K562 (cell line): ENCODE measurements around the gene SLC34A1. TPM values are rescaled to one million over a fixed set of nuclear protein-coding genes. Genes with fewer than 3 reads are reported as not detected.

Experiments
- E2F1 ChIP-seq: sonication (generic); formaldehyde crosslinking; IDR thresholded peaks from 2 replicates; pipeline ENCODE4 v1.8.1; 2023; ENCODE audit warnings: mild to moderate bottlenecking, missing genetic modification reagents, moderate library complexity
- HDAC1 ChIP-seq, 2 experiments: fragments of 450-650 bp; IDR thresholded peaks; 2 replicates each; pipeline ENCODE4 v1.6.1; 2016 to 2017; ENCODE audit warnings: inconsistent platforms in 1 of 2, mild to moderate bottlenecking in 1 of 2, moderate library complexity in 1 of 2
- HDAC6 ChIP-seq: IDR thresholded peaks from 2 replicates; pipeline ENCODE4 v1.6.1; 2012; ENCODE audit warnings: low read depth, mild to moderate bottlenecking, control low read depth, inconsistent platforms, low read length, moderate library complexity
- HOMEZ ChIP-seq: fragments of 250-450 bp; sonication (Bioruptor Pico); IDR thresholded peaks from 2 replicates; pipeline ENCODE4 v1.4.0; 2020; ENCODE audit warnings: mild to moderate bottlenecking, moderate library complexity
- IRF2 ChIP-seq: sonication (generic); formaldehyde crosslinking; IDR thresholded peaks from 2 replicates; pipeline ENCODE4 v1.8.1; 2022; ENCODE audit warnings: mild to moderate bottlenecking, missing genetic modification reagents
- RBM22 ChIP-seq: fragments of 200-400 bp; formaldehyde crosslinking; IDR thresholded peaks from 2 replicates; pipeline ENCODE4 v1.6.1; 2018; ENCODE audit warnings: low read length, low read depth; ENCODE audit not compliant: poor library complexity, severe bottlenecking
- RNF2 ChIP-seq: sonication (generic); IDR thresholded peaks from 2 replicates; pipeline ENCODE4 v1.6.1; 2016
- RREB1 ChIP-seq: fragments of 250-450 bp; sonication (Bioruptor Pico); IDR thresholded peaks from 2 replicates; pipeline ENCODE4 v1.4.0; 2020
- RUNX1 ChIP-seq: sonication (generic); IDR thresholded peaks from 2 replicates; pipeline ENCODE4 v1.6.1; 2016; ENCODE audit warnings: antibody characterized with exemption, low read depth
- ZBTB26 ChIP-seq: fragments of 450-650 bp; formaldehyde crosslinking; IDR thresholded peaks from 2 replicates; pipeline ENCODE4 v1.4.0; 2022; ENCODE audit warnings: missing genetic modification characterization
- ZNF197 ChIP-seq: fragments of 200-800 bp; sonication (Bioruptor generic); IDR thresholded peaks from 2 replicates; pipeline ENCODE4 v1.6.1; 2016; ENCODE audit warnings: low read depth, missing genetic modification characterization, missing compliant biosample characterization
- ZNF445 ChIP-seq: fragments of 250-450 bp; sonication (Bioruptor Pico); IDR thresholded peaks from 2 replicates; pipeline ENCODE4 v1.4.0; 2020; ENCODE audit warnings: low read depth, mild to moderate bottlenecking, moderate library complexity
- polyA plus RNA-seq, 8 experiments: library from polyadenylated mRNA; depleted of rRNA in 4 of 8; stranded (reverse) in 5 of 8; unstranded in 3 of 8; fragments of >200 nt; fragmentation: Nextera tagmentation in 2 of 8; fragmentation: Illumina TruSeq in 1 of 8; extraction: Ambion mirVana in 2 of 8; extraction: Trizol in 1 of 8; gene quantifications; 2 replicates each; pipeline versions ENCODE4 v1.2.1 to v1.2.3, GENCODE V29; 2011 to 2014; ENCODE audit warnings: inconsistent platforms in 1 of 8, missing spikeins in 1 of 8
- total RNA-seq, 7 experiments: library from RNA; depleted of rRNA in 6 of 7; stranded (reverse); fragments of >200 nt in 6 of 7; fragmentation: Illumina TruSeq in 2 of 7; extraction: Trizol in 2 of 7; gene quantifications; 2 replicates each; pipeline versions ENCODE4 v1.2.1 to v1.2.3, GENCODE V29; 2011 to 2021; ENCODE audit warnings: low replicate concordance in 1 of 7
- TF ChIP-seq, protein P1 (sequence below): fragments of 250-450 bp; sonication (Bioruptor Pico); IDR thresholded peaks from 2 replicates; pipeline ENCODE4 v1.9.0; 2021; ENCODE audit warnings: mild to moderate bottlenecking, inconsistent platforms

The SLC34A1 gene
- total and polyA plus RNA-seq, 9 of the 15 experiments (the other 6 are each of a cell fraction or from before 2014, with no cell fraction given): not detected

GRCh38 chr5:177366528-177367322, 17.5 kb upstream of the SLC34A1 start (continued):
- TF ChIP-seq ZNF197 (CRISPR knock-in tag): no peak
- TF ChIP-seq RNF2: peak; percentile 73; the same call in 1 of the 2 replicates
- TF ChIP-seq IRF2 (CRISPR knock-in tag): no peak
- TF ChIP-seq HDAC1 (IDR thresholded peaks at IDR 0.05): peak in 1 of 2 experiments; percentile 44; a peak in 1 of 4 replicates
- peak; percentile 8 for TF ChIP-seq RBM22
- TF ChIP-seq HOMEZ (CRISPR knock-in tag): no peak
- no peak for TF ChIP-seq HDAC6
- TF ChIP-seq, protein P1, sequence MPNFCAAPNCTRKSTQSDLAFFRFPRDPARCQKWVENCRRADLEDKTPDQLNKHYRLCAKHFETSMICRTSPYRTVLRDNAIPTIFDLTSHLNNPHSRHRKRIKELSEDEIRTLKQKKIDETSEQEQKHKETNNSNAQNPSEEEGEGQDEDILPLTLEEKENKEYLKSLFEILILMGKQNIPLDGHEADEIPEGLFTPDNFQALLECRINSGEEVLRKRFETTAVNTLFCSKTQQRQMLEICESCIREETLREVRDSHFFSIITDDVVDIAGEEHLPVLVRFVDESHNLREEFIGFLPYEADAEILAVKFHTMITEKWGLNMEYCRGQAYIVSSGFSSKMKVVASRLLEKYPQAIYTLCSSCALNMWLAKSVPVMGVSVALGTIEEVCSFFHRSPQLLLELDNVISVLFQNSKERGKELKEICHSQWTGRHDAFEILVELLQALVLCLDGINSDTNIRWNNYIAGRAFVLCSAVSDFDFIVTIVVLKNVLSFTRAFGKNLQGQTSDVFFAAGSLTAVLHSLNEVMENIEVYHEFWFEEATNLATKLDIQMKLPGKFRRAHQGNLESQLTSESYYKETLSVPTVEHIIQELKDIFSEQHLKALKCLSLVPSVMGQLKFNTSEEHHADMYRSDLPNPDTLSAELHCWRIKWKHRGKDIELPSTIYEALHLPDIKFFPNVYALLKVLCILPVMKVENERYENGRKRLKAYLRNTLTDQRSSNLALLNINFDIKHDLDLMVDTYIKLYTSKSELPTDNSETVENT (CRISPR knock-in tag): 0 out of 2 replicates have a peak, but pooled peaks have one; percentile 26
- TF ChIP-seq RUNX1: no peak
- no peak for TF ChIP-seq RREB1 (CRISPR knock-in tag)
- TF ChIP-seq ZBTB26 (CRISPR knock-in tag): peak; percentile 63; the same call in 1 of the 2 replicates
- TF ChIP-seq E2F1 (CRISPR knock-in tag): no peak
- no peak for TF ChIP-seq ZNF445
